H1 (cell line): ENCODE measurements around the gene RNFT2. TPM values are rescaled to one million over a fixed set of nuclear protein-coding genes. Genes with fewer than 3 reads are reported as not detected.

ENCODE experiments used
- CTCF ChIA-PET: fragments of 300-600 bp; sonication (Branson Sonifier 250); formaldehyde crosslinking; loops from one replicate; lab custom pipeline; 2021; ENCODE audit not compliant: partially characterized antibody; lab: Charles Lee
- POLR2A ChIA-PET: fragments of 300-600 bp; sonication (Branson Sonifier 250); formaldehyde crosslinking; loops from one replicate; lab custom pipeline; 2021; ENCODE audit warnings: inconsistent platforms; ENCODE audit not compliant: partially characterized antibody; lab: Charles Lee
- DNase-seq, 2 experiments: peaks; one replicate each; pipeline versions ENCODE4 v3.0.0 to v3.0.0-alpha.2; 2010 to 2022; ENCODE audit warnings: low spot score in 2 of 2, low read depth in 1 of 2, mixed read lengths in 1 of 2
- FAIRE-seq: peaks from 2 replicates; lab custom pipeline; 2011; peaks lifted over from hg19 to GRCh38; lab: Jason Lieb, UNC
- H2AFZ ChIP-seq: 2 replicates; pipeline ENCODE4 v1.8.1; 2012; ENCODE audit warnings: low read length, inconsistent platforms
- H2AK5ac ChIP-seq: 2 replicates; pipeline ENCODE4 v1.6.1; 2013; ENCODE audit warnings: low read depth, low read length
- H2BK120ac ChIP-seq: replicated peaks from 2 replicates; pipeline ENCODE3; 2013; ENCODE audit warnings: low read depth, low read length, inconsistent platforms
- H2BK12ac ChIP-seq: 2 replicates; pipeline ENCODE4 v1.6.1; 2013; ENCODE audit warnings: low read depth, low read length
- H2BK15ac ChIP-seq: 2 replicates; pipeline ENCODE4 v1.6.1; 2013; ENCODE audit warnings: low read length
- H2BK20ac ChIP-seq: 2 replicates; pipeline ENCODE4 v1.6.1; 2013; ENCODE audit warnings: low read length
- H2BK5ac ChIP-seq: 2 replicates; pipeline ENCODE4 v1.6.1; 2013; ENCODE audit warnings: low read depth, low read length
- H3K14ac ChIP-seq: 2 replicates; pipeline ENCODE4 v1.6.1; 2013; ENCODE audit warnings: inconsistent platforms; ENCODE audit not compliant: insufficient read length
- H3K18ac ChIP-seq: 2 replicates; pipeline ENCODE4 v1.6.1; 2013; ENCODE audit warnings: low read length; ENCODE audit errors: extremely low read depth
- H3K23ac ChIP-seq: 2 replicates; pipeline ENCODE4 v1.6.1; 2013; ENCODE audit warnings: inconsistent platforms; ENCODE audit not compliant: insufficient read length
- H3K23me2 ChIP-seq: 2 replicates; pipeline ENCODE4 v1.6.1; 2013; ENCODE audit warnings: low read depth, low read length
- H3K27ac ChIP-seq: 2 replicates; pipeline ENCODE4 v1.6.1; 2011; ENCODE audit warnings: low read depth, low read length, inconsistent platforms
- H3K27me3 ChIP-seq, 4 experiments: replicated peaks in 1 of 4; 1 replicate in 1 of 4; 2 replicates in 3 of 4; pipeline versions ENCODE4 v1.6.1 to v1.8.1; 2011 to 2013; ENCODE audit warnings: low read length in 3 of 4, mild to moderate bottlenecking in 3 of 4, inconsistent platforms in 2 of 4, mixed read lengths in 2 of 4, moderate library complexity in 1 of 4; ENCODE audit not compliant: control insufficient read depth in 3 of 4, insufficient read depth in 3 of 4; ENCODE audit errors: extremely low read depth in 1 of 4
- H3K36me3 ChIP-seq, 4 experiments: 2 replicates each; pipeline versions ENCODE4 v1.6.1 to v1.8.1; 2011 to 2013; ENCODE audit warnings: mild to moderate bottlenecking in 4 of 4, low read length in 3 of 4, moderate library complexity in 2 of 4, control low read depth in 1 of 4, inconsistent platforms in 1 of 4; ENCODE audit not compliant: insufficient read depth in 4 of 4, control insufficient read depth in 2 of 4
- H3K4ac ChIP-seq: replicated peaks from 2 replicates; pipeline ENCODE3; 2013; ENCODE audit warnings: low read length, low read depth, mixed read lengths, inconsistent platforms; ENCODE audit not compliant: insufficient read length
- H3K4me1 ChIP-seq, 4 experiments: replicated peaks in 1 of 4; 1 replicate in 1 of 4; 2 replicates in 3 of 4; pipeline versions ENCODE4 v1.6.1 to v1.8.1; 2011 to 2013; ENCODE audit warnings: low read length in 3 of 4, inconsistent platforms in 2 of 4, mixed read lengths in 1 of 4; ENCODE audit not compliant: insufficient read depth in 4 of 4, control insufficient read depth in 3 of 4
- H3K4me2 ChIP-seq, 2 experiments: 2 replicates each; pipeline versions ENCODE4 v1.6.1 to v1.8.1; 2011 to 2013; ENCODE audit warnings: low read depth in 2 of 2, low read length in 2 of 2, control low read depth in 1 of 2, inconsistent platforms in 1 of 2, mild to moderate bottlenecking in 1 of 2; ENCODE audit not compliant: insufficient read depth in 1 of 2
- H3K4me3 ChIP-seq, 4 experiments: fragments of 200-600, 300-600 bp in 1 of 4; sonication (generic), shearing (Covaris generic), sonication (Bioruptor Twin) in 1 of 4; 2 replicates each; pipeline versions ENCODE4 v1.5.1 to v1.8.1; 2011 to 2016; ENCODE audit warnings: low read length in 4 of 4, low read depth in 3 of 4, control low read depth in 2 of 4, inconsistent platforms in 2 of 4, mild to moderate bottlenecking in 2 of 4, mixed read lengths in 1 of 4, moderate library complexity in 1 of 4; ENCODE audit not compliant: insufficient read depth in 2 of 4; ENCODE audit errors: extremely low read depth in 1 of 4
- H3K56ac ChIP-seq: replicated peaks from 2 replicates; pipeline ENCODE3; 2013; ENCODE audit warnings: low read depth, mild to moderate bottlenecking, mixed read lengths, low read length, inconsistent platforms; ENCODE audit not compliant: insufficient read length
- H3K79me1 ChIP-seq: 2 replicates; pipeline ENCODE4 v1.6.1; 2013; ENCODE audit warnings: low read depth, low read length, control low read depth
- H3K79me2 ChIP-seq, 2 experiments: 2 replicates each; pipeline versions ENCODE4 v1.6.1 to v1.8.1; 2012 to 2013; ENCODE audit warnings: low read length in 2 of 2, mild to moderate bottlenecking in 2 of 2, inconsistent platforms in 1 of 2; ENCODE audit not compliant: insufficient read depth in 2 of 2, control insufficient read depth in 1 of 2
- H3K9ac ChIP-seq, 4 experiments: replicated peaks in 1 of 4; 1 replicate in 1 of 4; 2 replicates in 3 of 4; pipeline versions ENCODE4 v1.6.1 to v1.8.1; 2011 to 2013; ENCODE audit warnings: low read depth in 3 of 4, low read length in 3 of 4, control low read depth in 2 of 4, mild to moderate bottlenecking in 2 of 4, moderate library complexity in 2 of 4, inconsistent platforms in 1 of 4; ENCODE audit errors: extremely low read depth in 1 of 4
- H3K9me3 ChIP-seq, 2 experiments: 2 replicates each; pipeline versions ENCODE4 v1.6.1 to v1.8.1; 2012 to 2013; ENCODE audit warnings: mild to moderate bottlenecking in 2 of 2, moderate library complexity in 2 of 2, control low read depth in 1 of 2, inconsistent platforms in 1 of 2, low read depth in 1 of 2, low read length in 1 of 2, mixed read lengths in 1 of 2; ENCODE audit not compliant: insufficient read depth in 2 of 2
- H4K20me1 ChIP-seq, 2 experiments: replicated peaks in 1 of 2; 2 replicates each; pipeline versions ENCODE3 to v1.8.1; 2011 to 2013; ENCODE audit warnings: inconsistent platforms in 2 of 2, low read length in 2 of 2, mild to moderate bottlenecking in 1 of 2; ENCODE audit not compliant: insufficient read depth in 2 of 2, control insufficient read depth in 1 of 2
- H4K5ac ChIP-seq: 2 replicates; pipeline ENCODE4 v1.6.1; 2013; ENCODE audit warnings: low read length, low read depth, mixed read lengths, inconsistent platforms; ENCODE audit not compliant: insufficient read length
- H4K8ac ChIP-seq: 2 replicates; pipeline ENCODE4 v1.8.0; 2013; ENCODE audit warnings: mild to moderate bottlenecking, moderate library complexity, low read length, inconsistent platforms; ENCODE audit not compliant: insufficient read depth; ENCODE audit errors: extremely low read depth
- H4K91ac ChIP-seq: replicated peaks from 2 replicates; pipeline ENCODE3; 2013; ENCODE audit warnings: low read length, mixed read lengths, inconsistent platforms; ENCODE audit not compliant: insufficient read length
- BRCA1 ChIP-seq: IDR thresholded peaks from 2 replicates; pipeline ENCODE4 v1.6.1; 2012; ENCODE audit warnings: low read depth, low read length, improper control_type of control experiment
- EGR1 ChIP-seq: IDR thresholded peaks from 2 replicates; pipeline ENCODE4 v1.6.1; 2011; ENCODE audit warnings: low read depth, low read length, borderline replicate concordance
- EP300 ChIP-seq, 2 experiments: IDR thresholded peaks; 1 replicate in 1 of 2; 2 replicates in 1 of 2; pipeline ENCODE4 v1.6.1; 2011 to 2012; ENCODE audit warnings: low read depth in 2 of 2, low read length in 2 of 2, mild to moderate bottlenecking in 2 of 2, borderline replicate concordance in 1 of 2, inconsistent platforms in 1 of 2, moderate library complexity in 1 of 2
- HDAC6 ChIP-seq: IDR thresholded peaks from one replicate; pipeline ENCODE4 v1.7.1; 2012; ENCODE audit warnings: low read depth, mild to moderate bottlenecking, inconsistent platforms, low read length, moderate library complexity
- POLR2AphosphoS5 ChIP-seq: IDR thresholded peaks from 2 replicates; pipeline ENCODE4 v1.6.1; 2011; ENCODE audit warnings: low read depth, low read length
- SAP30 ChIP-seq: fragments of 300-600 bp; sonication (generic); IDR thresholded peaks from 2 replicates; pipeline ENCODE4 v1.7.1; 2012; ENCODE audit warnings: low read length, moderate library complexity, mild to moderate bottlenecking, inconsistent platforms; ENCODE audit not compliant: insufficient read depth, insufficient replicate concordance
- SIN3A ChIP-seq, 2 experiments: IDR thresholded peaks in 1 of 2; conservative IDR thresholded peaks in 1 of 2; 2 replicates each; pipeline ENCODE4 v1.6.1; 2011 to 2012; ENCODE audit warnings: low read length in 2 of 2, improper control_type of control experiment in 1 of 2, low read depth in 1 of 2, mild to moderate bottlenecking in 1 of 2
- SIX5 ChIP-seq: IDR thresholded peaks from 2 replicates; pipeline ENCODE4 v1.6.1; 2011; ENCODE audit warnings: mild to moderate bottlenecking, low read depth, low read length
- SP2 ChIP-seq: IDR thresholded peaks from 2 replicates; pipeline ENCODE4 v1.6.1; 2012; ENCODE audit warnings: mild to moderate bottlenecking, low read length, inconsistent platforms
- TAF7 ChIP-seq: optimal IDR thresholded peaks from 2 replicates; pipeline ENCODE3; 2011; ENCODE audit warnings: low read depth, mild to moderate bottlenecking, inconsistent platforms, low read length, moderate library complexity, borderline replicate concordance
- TBP ChIP-seq: IDR thresholded peaks from 2 replicates; pipeline ENCODE4 v1.6.1; 2011; ENCODE audit warnings: low read depth, low read length, improper control_type of control experiment
- TCF12 ChIP-seq: IDR thresholded peaks from 2 replicates; pipeline ENCODE4 v1.6.1; 2011; ENCODE audit warnings: low read depth, mild to moderate bottlenecking, low read length
- YY1 ChIP-seq: IDR thresholded peaks from 2 replicates; pipeline ENCODE4 v1.6.1; 2011; ENCODE audit warnings: low read depth, mild to moderate bottlenecking, low read length
- WGBS, 2 experiments: shearing (Covaris generic) in 1 of 2; methylation state at CpG; one replicate each; pipeline versions ENCODE4 v1.1.6 to v1.1.7; 2013 to 2015; ENCODE audit warnings: low lambda C conversion rate in 2 of 2, mixed read lengths in 2 of 2, inconsistent platforms in 1 of 2, low coverage in 1 of 2, missing lambda C conversion rate in 1 of 2; ENCODE audit not compliant: insufficient replicate concordance in 2 of 2, insufficient coverage in 1 of 2, insufficient read length in 1 of 2; ENCODE audit errors: extremely low coverage in 1 of 2, missing lambda C conversion rate in 1 of 2; 5-methylcytosine and 5-hydroxymethylcytosine counted together
- polyA plus RNA-seq, 7 experiments: library from polyadenylated mRNA; depleted of rRNA in 3 of 7; stranded (reverse) in 5 of 7; unstranded in 2 of 7; fragments of >200 nt in 5 of 7; fragments of 200-250 nt in 2 of 7; gene quantifications; 1 replicate in 5 of 7; 2 replicates in 1 of 7; 4 replicates in 1 of 7; pipeline versions ENCODE4 v1.2.1 to v1.2.3, GENCODE V29; 2011 to 2013; ENCODE audit warnings: missing spikeins in 2 of 7, mixed read lengths in 2 of 7
- total RNA-seq: library from RNA; stranded (reverse); fragmentation: NEBNext Ultra II Directional; extraction: Animal tissue kit (Norgen Biotek cat#: 25700); gene quantifications from 2 replicates; pipeline ENCODE4 v1.2.1, GENCODE V29; 2021
- TF ChIP-seq, protein P1 (sequence below): IDR thresholded peaks from 2 replicates; pipeline ENCODE4 v1.6.1; 2012; ENCODE audit warnings: inconsistent platforms

Gene RNFT2
- total and polyA plus RNA-seq, 2 of the 8 experiments (the other 6 are each of a cell fraction or from before 2014, with no cell fraction given): 14.2 to 33.1 TPM

DNA sequence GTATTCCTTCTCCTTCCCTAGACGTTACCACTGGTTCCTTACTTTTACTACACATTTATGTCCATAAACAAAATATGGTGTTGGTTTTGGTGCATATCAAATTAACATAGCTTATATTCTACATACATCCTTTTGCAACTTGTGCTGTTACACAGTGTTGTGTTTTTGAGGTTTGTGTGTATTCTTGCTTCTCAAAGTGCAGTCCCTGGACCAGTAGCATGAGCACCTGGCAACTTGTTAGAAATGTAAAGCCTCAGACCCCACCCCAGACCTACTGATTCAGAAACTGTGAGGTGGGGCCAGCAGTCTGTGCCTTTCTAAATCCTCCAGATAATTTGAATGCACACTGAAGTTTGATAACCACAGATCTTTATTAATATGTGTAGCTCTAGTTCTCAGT, 65.9 kb downstream of the RNFT2 start:
- peaks cover 0 to 3% (median 0%) of the 10 kb centered on the region in 4 experiments; a peak in 1 of 7 replicates for H3K4me1 ChIP-seq
- H3K23ac ChIP-seq: no peak overlapping the region
- H4K91ac ChIP-seq: no peak overlapping the region
- no peak overlapping the region for H2BK15ac ChIP-seq
- H3K36me3 ChIP-seq: peaks cover 0 to under 1% (median 0%) of the 10 kb centered on the region in 4 experiments; a peak in 1 of 8 replicates
- H3K4ac ChIP-seq: no peak overlapping the region
- no peak overlapping the region for H2AK5ac ChIP-seq
- no peaks in the 10 kb centered on the region for H3K27me3 ChIP-seq
- H3K9me3 ChIP-seq: 0 out of 4 replicates have a peak, but pooled peaks cover 0 to 3% of the 10 kb centered on the region in 2 experiments
- H3K18ac ChIP-seq: no peak overlapping the region
- no peak overlapping the region for H3K4me3 ChIP-seq
- H3K79me1 ChIP-seq: no peaks in the 10 kb centered on the region
- POLR2A ChIA-PET: no interaction called here
- no peaks in the 10 kb centered on the region for H3K23me2 ChIP-seq
- no peak overlapping the region for H2AFZ ChIP-seq
- H2BK5ac ChIP-seq: no peak overlapping the region
- no peak overlapping the region for H3K56ac ChIP-seq
- H2BK120ac ChIP-seq: no peak overlapping the region
- H3K27ac ChIP-seq: no peak overlapping the region
- no peak for DNase-seq
- H3K4me2 ChIP-seq: no peak overlapping the region
- H3K9ac ChIP-seq: no peak overlapping the region
- H4K5ac ChIP-seq: no peak overlapping the region
- no peak overlapping the region for H4K8ac ChIP-seq
- no peaks in the 10 kb centered on the region for H3K79me2 ChIP-seq
- no peaks in the 10 kb centered on the region for H4K20me1 ChIP-seq
- WGBS, 2 experiments: 0% methylated on average over 1 of the region's 1 CpG; no CpG with 5 or more reads in 1 of the 2 experiments
- FAIRE-seq: no peak
- H3K14ac ChIP-seq: no peak overlapping the region
- no peak overlapping the region for H2BK20ac ChIP-seq
- H2BK12ac ChIP-seq: no peak overlapping the region
- CTCF ChIA-PET: interaction anchor here (0.8 to 2.3 kb wide), 3 partner anchors 12 to 55 kb away, joined by 3 to 5 read pairs (median 3); no protein-coding TSS in a partner anchor
- no peak for TF ChIP-seq EP300 (IDR thresholded peaks at IDR 0.05; ENCODE audit: borderline replicate concordance in 1 of 2, low read depth in 2 of 2, low read length in 2 of 2)
- no peak for TF ChIP-seq SP2
- TF ChIP-seq SIX5: no peak
- TF ChIP-seq TBP: no peak
- no peak for TF ChIP-seq SIN3A (conservative IDR thresholded peaks at IDR 0.05 in 1 of 2, IDR thresholded peaks at IDR 0.05 in 1 of 2; ENCODE audit: low read depth in 1 of 2, low read length in 2 of 2)
- TF ChIP-seq HDAC6: no peak
- TF ChIP-seq BRCA1: no peak
- no peak for TF ChIP-seq EGR1
- no peak for TF ChIP-seq SAP30
- no peak for TF ChIP-seq YY1
- TF ChIP-seq, protein P1, sequence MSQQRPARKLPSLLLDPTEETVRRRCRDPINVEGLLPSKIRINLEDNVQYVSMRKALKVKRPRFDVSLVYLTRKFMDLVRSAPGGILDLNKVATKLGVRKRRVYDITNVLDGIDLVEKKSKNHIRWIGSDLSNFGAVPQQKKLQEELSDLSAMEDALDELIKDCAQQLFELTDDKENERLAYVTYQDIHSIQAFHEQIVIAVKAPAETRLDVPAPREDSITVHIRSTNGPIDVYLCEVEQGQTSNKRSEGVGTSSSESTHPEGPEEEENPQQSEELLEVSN: no peak
- TF ChIP-seq TCF12: no peak
- no peak for TF ChIP-seq POLR2AphosphoS5
- no peak for TF ChIP-seq TAF7
